ENCODE measurements around the gene GFRA3.
"Not testable (repeated sequence)": the region's sequence is repeated elsewhere in the genome, so short reads cannot be mapped to it uniquely, and the experiment has no call there.

Gene GFRA3, protein sequence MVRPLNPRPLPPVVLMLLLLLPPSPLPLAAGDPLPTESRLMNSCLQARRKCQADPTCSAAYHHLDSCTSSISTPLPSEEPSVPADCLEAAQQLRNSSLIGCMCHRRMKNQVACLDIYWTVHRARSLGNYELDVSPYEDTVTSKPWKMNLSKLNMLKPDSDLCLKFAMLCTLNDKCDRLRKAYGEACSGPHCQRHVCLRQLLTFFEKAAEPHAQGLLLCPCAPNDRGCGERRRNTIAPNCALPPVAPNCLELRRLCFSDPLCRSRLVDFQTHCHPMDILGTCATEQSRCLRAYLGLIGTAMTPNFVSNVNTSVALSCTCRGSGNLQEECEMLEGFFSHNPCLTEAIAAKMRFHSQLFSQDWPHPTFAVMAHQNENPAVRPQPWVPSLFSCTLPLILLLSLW

DNA sequence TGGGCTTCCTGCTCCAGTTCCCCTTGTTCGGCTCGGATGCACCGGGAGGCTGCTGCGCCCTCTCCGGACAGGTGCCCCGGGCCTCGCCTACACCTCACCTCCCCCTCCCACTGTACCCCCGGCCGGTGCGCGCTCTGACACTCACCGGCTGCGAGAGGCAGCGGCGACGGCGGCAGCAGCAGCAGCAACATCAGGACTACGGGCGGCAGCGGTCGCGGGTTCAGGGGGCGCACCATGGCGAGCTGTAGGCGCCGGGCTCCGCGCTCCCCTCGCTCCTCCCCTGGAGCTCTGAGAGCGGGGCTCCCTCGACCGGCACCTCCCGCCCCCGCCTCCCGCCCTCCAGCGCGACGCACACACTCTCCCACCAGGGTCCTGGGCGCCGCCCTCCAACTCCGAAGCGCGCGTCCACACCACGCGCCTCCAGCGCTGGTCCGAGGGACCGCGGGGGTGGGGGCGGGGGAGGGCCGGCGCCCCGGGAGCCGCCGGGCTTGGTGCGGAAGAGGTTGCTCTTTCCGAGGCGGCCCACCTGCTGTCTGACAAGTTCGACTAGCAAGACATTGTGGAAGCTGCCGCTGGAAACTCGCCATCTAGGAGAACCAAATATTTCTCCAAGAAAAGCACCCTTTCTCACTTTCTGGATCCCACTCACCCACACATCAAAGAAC, at the start of gene GFRA3:
GFRA3 (minus strand) TSS at position 433 of the 665 bp plus-strand sequence; CDS start at position 236, 197 bp downstream.
- DNase-seq (ENCODE audit: low read depth) = no peak

DNA sequence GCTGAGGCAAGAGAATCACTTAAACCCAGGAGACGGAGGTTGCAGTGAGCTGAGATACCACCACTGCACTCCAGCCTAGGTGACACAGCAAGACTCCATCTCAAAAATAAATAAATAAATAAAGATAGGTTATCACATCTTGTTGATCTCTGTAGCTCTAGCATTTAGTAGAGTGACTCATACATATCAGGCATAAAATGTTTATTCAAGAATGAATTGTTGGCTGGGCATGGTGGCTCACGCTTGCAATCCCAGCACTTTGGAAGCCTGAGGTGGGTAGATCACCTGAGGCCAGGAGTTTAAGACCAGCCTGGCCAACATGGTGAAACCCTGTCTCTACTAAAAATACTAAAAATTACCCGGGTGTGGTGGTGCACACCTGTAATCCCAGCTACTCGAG, 43.8 kb upstream of the GFRA3 start:
- DNase-seq (ENCODE audit: low read depth) = not testable (repeated sequence)

DNA sequence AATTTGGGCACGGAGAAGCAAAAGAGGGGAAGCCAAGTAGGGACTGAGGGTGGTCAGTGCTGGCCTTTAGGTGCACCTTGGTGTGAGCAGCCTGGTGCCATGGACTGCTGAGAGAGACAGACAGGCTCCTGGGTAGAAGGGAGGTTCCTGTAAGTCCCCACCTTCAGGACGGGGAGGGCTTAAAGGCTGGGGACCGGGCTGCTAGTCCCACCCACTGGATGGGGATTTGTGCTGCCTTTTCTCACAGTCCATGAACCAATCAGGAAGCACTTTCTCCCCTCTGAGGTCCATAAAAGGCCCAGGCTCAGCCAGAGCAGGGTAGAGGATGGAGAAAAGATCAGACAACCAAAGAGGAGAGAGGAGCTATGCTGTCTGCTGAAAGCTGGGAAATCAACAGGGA, 41.9 kb upstream of the GFRA3 start:
- DNase-seq (ENCODE audit: low read depth) = no peak

DNA sequence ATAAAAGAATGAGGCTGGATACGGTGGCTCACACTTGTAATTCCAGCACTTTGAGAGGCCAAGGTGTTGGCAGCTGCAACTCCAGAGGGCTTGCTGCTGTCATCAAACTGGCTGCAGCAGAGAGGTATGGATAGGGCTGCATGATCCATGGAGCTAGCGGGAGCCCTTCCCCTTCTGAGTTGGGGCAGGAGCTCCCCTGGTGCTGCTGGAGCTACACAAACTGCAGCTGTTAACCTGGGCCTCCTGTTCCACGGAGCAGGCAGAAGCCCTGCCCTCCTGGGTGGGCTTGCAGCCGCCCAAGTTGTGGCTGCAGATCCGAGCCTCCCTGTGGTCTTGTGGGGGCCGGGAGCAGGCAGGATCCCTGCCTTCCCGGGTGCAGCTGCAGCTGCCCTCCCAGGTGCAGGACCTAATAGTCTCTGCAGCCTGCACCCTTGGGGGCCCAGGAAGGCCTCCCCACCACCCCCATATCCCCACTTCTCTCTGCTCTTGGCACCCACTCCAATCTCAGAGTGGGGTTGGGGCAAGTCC, 41.4 kb upstream of the GFRA3 start:
- DNase-seq (ENCODE audit: low read depth) = no peak

DNA sequence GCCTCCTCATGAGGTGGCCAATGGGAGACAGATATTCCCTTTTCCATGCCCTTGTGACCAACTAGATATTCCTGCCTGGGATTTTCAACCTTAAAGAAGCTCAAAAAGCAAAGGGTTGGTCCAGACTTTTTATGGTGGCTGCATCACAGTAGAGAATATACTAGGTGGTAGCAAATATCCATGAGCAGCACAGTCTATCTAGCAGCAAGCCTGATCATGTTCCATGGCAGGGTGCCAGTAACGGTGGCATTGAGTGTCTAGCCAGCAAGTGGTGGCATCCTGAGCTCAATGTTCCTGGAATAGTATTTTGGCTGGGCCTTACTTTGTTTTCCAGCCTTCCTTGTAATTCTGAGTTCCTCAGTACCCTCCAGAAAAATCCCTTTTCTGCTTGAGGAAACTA, 31.4 kb upstream of the GFRA3 start:
- no peak for DNase-seq (ENCODE audit: low read depth)

DNA sequence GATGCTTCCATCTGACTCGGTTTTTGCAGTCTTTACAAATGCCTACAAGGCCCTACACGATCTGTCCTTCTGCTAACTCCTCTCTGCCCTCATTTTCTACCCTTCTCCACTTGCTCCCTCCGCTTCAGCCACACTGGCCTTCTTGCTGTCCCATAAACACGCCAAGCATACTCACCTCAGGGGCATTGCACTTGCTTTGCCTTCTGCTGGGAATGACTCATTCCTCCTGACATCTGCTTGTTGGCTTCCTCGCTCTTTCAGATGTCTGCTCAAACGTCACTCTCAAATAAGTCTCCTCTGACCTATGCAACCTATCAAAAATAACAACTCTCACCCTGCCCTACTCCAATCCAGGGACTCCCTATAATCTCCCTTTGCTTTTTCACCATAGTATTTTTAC, 29.0 kb upstream of the GFRA3 start:
- DNase-seq (ENCODE audit: low read depth) = peak; percentile 3

DNA sequence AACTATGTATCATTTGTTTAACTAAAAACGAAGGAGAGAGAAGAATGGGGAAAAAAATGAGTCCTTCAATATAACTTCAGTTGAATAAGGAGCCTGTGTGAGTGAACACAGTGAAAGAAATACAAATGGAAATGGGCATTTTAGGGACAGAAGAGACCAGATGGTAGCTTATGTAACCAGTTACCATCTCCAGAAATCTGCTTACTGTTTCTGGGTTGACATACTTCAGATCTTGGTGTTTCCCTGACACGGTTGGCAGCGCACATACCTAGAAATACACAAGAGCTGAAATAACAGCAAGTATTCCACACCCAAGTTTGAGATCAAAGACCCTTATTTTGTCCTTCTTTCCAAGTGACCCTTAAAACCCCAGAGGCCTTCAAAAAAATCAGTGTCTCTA, 14.9 kb upstream of the GFRA3 start:
- DNase-seq (ENCODE audit: low read depth) = no peak

DNA sequence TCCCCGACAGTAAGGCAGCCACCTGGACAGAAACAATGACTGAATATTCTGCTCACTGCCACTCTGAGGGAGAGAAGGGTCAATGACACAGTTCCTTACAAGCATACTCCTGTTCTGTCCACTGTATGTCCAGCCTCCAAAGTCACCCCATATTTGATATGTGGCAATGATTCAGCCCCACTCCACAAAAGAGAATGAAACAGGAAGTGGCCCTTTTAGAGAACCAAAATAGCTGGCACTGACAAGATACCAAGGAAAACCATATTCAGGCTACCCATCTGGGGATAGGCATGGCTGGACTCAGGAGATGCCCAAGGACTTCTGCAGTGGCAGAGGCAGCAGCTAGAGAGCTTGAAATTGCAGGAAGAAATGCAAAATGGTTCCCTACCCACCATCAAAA, 12.8 kb upstream of the GFRA3 start:
- DNase-seq (ENCODE audit: low read depth) = no peak

DNA sequence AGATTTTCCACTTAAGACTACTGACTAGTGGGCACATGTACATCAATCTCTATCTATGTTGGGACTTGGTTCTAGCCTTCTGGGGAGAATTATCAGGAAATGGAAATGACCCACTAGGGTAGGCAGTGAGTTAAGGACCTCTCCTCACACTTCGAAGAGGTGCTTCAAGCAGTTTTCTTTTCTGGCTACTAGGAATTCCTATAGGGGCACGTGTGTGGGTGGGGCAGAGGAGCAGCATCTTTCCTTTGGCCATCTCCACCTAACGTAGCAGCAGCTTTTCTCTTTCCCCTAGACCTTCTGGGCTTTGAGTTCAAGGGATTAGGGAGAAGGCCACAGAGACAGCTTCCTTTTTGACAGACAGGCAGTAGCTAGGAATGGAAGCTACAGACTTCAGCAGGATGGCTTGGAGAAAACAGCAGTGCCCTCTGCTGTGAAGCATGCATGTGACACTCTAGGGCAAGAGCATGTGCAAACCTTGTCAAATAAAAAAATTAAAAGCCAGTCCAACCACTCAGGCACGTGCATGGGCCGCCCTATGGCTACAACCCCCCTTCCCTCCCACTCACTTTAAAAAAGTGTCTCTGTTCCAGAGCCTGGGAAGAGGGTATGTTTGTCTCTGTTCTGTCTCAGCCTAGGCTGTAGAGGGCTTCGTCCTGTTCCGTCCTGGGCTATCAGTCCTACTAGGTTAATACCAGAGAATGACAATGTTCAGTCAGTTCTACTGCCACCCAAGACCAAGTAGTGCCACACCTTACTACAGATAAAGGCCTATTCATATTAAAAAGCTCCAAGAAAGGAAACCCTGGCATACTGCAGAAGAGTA, 8.7 kb upstream of the GFRA3 start:
- DNase-seq (ENCODE audit: low read depth) = peak; percentile 17

DNA sequence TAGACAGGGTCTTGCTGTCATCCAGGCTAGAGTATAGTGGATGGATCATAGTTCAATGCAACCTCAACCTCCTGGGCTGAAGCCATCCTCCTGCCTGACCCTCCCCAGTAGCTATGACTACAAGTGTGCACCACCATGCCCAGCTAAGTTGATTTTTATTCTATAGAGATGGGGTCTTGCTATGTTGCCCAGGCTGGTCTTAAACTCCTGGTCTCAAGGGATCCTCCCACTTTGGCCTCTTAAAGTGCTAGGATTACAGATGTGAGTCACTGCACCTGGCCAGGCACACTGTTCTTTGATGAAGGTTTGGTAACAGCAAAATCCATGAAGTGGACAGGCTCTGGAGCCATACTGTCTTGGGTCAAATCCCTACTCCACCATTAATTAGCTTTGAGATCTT, 6.5 kb upstream of the GFRA3 start:
- no peak for DNase-seq (ENCODE audit: low read depth)

DNA sequence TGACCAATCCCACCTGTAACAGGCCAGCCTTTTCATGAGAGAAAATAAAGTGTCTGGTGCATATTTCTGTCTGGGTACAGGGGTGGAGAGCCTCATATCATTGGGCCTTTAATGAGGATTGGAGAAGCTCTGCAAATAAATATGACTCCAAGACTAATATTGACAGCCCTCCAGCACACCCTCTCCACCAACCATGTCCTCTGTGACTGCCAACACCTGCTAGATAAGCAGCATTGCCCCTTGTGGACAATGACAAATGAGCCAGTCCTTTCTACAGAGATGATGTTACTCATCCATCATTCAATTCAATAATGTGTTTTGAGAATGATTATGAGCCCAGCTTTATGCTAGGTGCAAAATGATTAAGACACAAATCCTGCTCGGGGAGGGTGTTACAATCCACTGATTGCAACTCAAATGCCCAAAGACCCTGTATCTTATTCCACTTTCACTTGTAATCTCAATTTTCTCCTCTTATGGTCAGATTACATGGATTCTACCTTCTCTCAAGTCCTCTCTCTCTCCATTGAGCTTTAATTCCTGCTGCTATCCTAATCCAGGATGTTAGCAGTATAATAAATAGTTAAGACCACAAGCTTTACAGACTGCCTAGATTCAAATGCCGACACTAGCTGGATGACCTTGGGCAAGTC, 2.1 kb upstream of the GFRA3 start:
- DNase-seq (ENCODE audit: low read depth) = no peak

DNA sequence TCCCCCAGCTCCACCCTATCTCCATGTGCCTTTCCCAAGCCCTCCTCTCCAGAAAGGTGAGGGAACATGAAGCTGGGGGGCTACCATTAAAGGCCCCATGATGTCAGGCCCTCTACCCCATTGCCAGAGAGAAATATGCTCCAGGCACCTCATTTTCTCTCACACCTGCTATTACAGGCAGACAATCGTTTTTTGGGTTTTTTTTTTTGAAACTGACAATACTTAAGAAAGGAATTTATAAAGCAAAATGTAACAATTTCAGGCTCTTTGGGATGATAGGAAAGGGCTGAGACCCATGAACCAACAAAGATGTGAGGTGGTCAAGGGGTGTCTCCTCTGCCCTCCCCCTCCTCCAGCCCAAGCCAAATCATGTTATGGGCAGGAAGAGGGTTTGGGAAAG, 1.5 kb upstream of the GFRA3 start:
- no peak for DNase-seq (ENCODE audit: low read depth)

DNA sequence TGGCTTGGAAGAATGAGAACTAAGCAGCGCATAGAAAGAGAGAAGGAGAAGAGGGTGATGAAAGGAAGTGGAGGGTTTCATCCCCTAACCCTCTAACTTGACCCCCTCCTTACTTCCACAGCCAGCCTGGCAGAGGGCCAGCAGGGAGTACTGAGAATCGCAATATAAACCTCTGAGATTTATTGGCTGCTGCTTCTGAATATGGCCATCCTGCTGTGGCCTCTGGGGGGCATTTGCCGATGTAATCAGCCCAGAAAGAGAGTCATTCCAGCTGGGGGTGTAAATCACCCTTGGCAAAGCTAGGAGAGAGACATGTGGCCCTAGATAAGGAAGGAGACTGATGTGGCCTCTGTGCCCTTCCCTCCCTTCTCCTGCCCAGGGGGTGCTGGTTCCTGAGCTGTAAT, 960 bp upstream of the GFRA3 start:
- DNase-seq (ENCODE audit: low read depth) = no peak

DNA sequence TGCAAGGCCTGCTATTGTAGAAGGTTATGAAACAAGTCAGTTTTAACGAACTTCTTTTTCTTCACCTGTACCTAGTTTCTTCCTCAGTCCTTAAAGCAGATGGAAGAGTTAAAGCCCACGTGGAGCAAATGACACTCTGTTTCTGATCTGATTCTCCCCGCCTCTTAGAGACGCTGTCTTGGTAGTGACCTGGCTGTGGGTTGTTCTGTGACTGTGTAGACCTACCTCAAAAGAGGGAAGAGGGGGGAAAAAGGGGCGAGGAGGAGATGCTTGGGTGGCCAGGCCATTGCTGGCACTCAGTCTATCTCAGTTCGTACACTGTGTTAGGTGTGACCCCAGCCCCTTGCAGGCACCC, 610 bp downstream of the GFRA3 start:
- DNase-seq (ENCODE audit: low read depth) = no peak

DNA sequence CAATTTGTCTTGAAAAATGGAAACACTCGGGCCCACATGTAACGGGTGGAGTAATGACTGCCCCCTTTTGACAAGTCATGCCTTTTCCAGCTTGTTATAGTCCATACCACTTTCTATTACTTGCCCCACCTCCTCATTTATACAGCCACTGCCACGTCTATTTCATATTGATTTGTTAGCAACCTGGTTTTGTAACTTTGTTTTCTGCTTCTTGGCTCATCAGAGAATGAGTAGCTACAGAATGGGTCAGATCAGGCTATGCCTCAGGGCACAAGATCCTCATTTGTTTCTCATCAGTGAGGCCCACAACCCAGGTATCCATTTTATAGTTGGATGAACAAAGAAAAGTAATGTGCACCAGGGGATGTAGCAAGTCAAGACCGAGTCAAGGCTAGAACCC, 1.7 kb downstream of the GFRA3 start:
- DNase-seq (ENCODE audit: low read depth) = no peak

DNA sequence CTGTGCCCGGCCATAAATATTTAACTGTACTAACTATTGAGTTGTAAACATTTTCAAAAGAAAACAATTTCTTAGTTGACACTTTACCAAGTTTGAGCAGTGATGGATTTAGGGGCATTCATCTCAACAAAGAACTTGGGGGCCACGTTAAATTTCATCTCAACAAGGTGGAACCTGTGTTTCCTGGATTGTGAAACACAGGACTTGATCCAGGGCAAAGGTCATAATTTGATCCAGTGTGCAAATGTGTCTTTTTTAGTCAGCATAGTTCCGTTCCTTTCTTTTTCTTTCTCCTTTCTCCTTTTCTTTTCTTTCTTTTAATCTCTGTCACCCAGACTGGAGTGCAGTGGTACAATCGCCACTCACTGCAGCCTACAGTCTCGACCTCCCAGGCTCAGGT, 3.1 kb downstream of the GFRA3 start:
- no peak for DNase-seq (ENCODE audit: low read depth)

DNA sequence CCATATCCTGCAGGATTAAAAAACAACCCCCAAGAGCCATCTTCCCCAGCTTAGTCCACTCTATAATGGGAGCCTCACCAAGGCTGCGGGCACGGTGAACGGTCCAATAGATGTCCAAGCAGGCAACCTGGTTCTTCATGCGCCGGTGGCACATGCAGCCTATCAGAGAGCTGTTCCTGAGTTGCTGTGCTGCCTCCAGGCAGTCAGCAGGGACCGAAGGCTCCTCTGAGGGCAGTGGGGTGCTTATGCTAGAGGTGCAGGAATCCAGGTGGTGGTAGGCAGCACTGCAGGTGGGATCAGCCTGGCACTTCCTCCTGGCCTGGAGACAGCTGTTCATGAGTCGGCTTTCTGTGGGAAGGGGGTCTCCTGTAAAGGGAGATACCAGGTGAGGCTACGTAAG, 10.2 kb downstream of the GFRA3 start:
- DNase-seq (ENCODE audit: low read depth) = no peak

DNA sequence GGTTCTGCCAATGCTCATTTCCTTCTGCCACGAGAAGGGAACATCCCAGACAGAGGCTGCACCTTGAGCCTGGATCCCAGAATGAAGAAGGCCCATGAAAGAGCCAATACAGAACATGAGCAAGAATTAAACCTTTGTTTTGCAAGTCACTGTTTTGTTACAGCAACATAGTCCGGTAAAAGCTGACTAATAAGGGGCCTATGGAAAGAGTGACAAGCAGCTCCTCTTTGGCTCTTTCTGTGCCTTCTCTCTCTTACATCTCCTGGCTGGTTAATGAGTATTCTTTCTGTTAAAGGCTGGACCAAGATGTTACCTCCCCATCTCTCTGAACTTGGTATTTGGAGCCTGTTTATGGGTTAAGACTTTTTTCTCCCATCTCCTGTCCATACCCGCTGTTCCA, 10.8 kb downstream of the GFRA3 start:
- DNase-seq (ENCODE audit: low read depth) = no peak

DNA sequence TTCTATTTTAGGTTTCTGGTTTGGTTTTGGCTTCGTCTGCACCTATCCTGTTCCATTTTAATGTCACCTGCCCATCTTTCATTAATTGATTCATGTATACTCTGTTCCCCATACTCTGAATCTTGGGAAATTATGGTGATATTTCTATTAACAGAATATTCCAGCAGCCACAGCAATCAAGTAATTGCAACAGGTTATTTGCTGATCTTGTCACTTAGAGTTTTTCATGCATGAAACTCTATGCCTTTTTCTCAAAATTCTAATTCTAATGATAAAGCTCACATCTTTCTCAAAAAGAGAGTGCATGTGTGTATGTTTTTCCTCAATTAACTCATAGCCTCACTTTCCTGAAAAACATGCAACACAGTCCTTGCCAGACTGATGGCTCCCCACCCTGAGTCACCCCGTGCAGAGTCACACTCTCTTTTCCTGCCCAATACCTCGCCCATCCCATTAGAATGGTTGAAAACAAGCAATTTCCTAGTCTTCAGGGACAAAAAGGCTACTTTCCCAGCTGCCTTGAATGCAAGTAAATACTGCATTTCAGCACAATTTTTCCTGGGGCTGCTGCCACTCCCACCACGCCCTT, 15.6 kb downstream of the GFRA3 start:
- no peak for DNase-seq (ENCODE audit: low read depth)

DNA sequence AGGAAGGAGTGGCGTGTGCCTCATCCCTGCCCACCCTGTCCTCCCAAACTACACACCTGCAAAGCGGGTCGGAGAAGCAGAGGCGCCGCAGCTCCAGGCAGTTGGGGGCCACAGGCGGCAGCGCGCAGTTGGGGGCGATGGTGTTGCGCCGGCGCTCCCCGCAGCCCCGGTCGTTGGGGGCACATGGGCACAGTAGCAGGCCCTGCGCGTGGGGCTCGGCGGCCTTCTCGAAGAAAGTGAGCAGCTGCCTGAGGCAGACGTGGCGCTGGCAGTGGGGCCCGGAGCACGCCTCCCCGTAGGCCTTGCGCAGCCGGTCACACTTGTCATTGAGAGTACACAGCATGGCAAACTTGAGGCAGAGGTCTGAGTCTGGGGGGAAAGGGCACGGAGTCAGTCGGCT, 16.8 kb downstream of the GFRA3 start:
- DNase-seq (ENCODE audit: low read depth) = no peak

DNA sequence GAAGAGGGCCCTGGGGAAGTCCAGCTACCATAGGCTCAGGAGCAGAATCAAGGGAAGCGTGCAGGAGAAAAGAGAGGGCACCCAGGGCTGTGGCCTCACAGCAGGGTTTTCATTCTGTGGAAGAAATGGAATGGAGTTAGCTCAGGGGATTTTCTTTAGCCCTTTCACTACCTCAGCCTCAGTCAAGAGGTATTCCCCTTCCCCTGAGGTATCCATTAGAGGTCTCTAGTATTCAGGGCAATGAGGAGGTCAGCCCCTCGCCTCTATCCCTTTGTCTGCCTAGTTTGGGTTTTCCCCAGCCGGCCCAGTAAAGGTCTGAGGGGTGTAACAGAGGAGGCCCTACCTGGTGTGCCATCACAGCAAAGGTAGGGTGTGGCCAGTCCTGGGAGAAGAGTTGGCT, 21.5 kb downstream of the GFRA3 start:
- DNase-seq (ENCODE audit: low read depth) = no peak

DNA sequence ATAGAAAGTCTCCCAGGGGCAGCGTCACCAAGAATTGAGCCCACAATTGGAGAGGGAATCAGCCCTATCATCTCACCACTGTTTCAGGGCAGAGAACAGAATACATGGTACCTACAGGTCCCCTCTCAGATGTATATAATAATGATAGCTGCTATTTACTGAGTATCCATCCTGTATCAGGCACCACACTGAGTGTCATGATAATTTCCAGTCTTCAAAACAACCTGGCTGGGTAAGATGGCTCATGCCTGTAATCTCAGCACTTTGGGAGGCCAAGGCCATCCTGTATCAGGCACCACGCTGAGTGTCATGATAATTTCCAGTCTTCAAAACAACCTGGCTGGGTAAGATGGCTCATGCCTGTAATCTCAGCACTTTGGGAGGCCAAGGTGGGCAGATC, 26.6 kb downstream of the GFRA3 start:
- DNase-seq (ENCODE audit: low read depth) = not testable (repeated sequence)

Measured in GM04503 (cell line).